HG03108 (cell line): ENCODE results near the gene URM1.
A peak's percentile ranks its signal among the peaks of the same experiment; 100 is the strongest.

Experiments used
- ATAC-seq: cut with Tn5 transposase; IDR thresholded peaks from one replicate; pipeline ENCODE4 v1.9.1; 2021; ENCODE audit warnings: moderate library complexity; ENCODE audit not compliant: unreplicated experiment

Gene URM1

DNA sequence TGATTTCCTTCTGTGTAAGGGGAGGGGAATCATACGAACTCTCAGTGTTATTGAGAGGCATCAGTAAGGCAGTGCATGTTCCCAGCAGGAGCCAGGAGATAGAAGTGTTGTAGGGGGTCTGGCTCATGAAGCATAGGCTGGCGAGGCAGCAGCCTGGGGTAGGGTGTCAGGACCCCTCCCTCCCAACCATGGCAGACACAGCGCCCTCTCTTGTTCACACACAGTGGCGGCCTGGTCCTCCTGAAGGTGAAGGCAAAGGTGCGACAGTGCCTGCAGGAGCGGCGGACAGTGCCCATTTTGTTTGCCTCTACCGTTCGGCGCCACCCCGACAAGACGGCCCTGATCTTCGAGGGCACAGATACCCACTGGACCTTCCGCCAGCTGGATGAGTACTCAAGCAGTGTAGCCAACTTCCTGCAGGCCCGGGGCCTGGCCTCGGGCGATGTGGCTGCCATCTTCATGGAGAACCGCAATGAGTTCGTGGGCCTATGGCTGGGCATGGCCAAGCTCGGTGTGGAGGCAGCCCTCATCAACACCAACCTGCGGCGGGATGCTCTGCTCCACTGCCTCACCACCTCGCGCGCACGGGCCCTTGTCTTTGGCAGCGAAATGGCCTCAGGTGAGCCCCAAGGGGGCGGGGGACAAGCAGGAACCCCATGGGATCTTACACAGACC, 26.1 kb upstream of the URM1 start:
- no peak for ATAC-seq

DNA sequence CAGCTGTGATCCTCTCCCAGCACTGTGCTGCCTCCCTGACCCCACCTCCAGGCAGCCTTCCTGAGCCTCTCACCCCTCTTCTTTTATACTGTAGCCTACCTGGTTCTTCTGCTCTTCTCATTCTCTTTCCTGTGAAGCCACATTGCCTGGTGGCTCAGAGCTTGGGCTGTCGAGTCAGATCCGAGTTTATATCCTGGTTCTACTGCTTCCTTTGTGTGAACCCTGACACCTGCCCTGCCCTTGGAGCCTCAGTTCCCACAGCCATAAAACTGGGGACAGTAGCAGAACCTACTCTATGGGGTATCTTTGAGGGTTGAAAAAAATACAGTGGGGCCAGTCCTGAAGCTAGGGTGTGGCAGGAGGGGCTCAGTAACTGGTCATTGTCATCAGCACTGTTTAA, 22.0 kb upstream of the URM1 start:
- no peak for ATAC-seq

GRCh38 chr9:128349772-128350171, 21.4 kb upstream of the URM1 start:
- no peak for ATAC-seq

DNA sequence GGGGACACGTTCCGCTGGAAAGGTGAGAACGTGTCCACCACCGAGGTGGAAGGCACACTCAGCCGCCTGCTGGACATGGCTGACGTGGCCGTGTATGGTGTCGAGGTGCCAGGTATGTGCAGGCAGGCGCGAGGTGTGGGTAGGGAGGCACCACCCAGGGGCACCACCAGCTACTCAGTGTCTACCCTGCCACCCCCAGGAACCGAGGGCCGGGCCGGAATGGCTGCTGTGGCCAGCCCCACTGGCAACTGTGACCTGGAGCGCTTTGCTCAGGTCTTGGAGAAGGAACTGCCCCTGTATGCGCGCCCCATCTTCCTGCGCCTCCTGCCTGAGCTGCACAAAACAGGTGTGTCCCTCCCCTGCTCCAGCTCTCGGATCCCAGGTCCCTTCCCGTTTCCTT, 15.7 kb upstream of the URM1 start:
- no peak for ATAC-seq

GRCh38 chr9:128358090-128358489, 13.1 kb upstream of the URM1 start:
- no peak for ATAC-seq

DNA sequence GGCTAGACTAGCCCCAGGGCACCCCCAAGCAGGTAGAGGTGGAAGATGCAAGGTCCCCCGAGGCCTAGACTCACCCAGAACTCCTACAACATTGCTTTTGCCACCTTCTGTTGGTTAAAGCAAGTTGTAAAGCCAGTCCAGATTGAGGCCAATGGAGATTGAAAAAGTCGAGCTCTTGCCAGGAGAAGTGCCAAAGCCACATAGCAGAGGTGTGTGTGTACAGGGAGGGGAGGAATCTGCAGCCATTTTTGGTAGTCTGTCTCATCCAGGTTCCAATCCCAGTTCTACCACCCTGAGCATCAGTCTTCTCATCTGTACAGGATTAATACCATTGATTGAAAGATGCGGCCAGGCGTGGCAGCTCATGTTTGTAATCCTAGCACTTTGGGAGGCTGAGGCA, 12.3 kb upstream of the URM1 start:
- ATAC-seq, result no peak

GRCh38 chr9:128360826-128361225, 10.3 kb upstream of the URM1 start:
- no peak for ATAC-seq

- ATAC-seq, result no peak
Observed at GRCh38 chr9:128361296-128361985, 9.7 kb upstream of the URM1 start.

GRCh38 chr9:128361986-128362646, 9.1 kb upstream of the URM1 start:
- peak; percentile 75 for ATAC-seq

DNA sequence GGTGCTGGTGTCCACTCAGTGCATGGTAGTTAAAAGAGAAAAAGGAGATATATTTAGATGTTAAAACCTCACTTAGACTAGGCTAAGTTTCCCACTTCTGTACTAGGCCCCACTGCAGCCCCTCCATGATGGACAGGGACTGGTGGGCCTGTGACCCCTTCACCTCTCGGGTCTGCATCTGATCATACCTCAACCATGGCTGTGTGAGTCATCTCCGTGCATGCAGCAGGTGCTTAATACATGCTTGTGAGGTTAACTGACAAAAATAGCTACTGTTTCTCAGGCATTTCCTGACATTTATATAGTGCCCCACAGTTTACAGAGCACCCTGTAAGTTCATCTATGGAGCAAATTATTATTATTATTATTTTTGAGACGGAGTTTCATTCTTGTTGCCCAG, 8.4 kb upstream of the URM1 start:
- ATAC-seq, result no peak

GRCh38 chr9:128365525-128365924, 5.6 kb upstream of the URM1 start:
- no peak for ATAC-seq

DNA sequence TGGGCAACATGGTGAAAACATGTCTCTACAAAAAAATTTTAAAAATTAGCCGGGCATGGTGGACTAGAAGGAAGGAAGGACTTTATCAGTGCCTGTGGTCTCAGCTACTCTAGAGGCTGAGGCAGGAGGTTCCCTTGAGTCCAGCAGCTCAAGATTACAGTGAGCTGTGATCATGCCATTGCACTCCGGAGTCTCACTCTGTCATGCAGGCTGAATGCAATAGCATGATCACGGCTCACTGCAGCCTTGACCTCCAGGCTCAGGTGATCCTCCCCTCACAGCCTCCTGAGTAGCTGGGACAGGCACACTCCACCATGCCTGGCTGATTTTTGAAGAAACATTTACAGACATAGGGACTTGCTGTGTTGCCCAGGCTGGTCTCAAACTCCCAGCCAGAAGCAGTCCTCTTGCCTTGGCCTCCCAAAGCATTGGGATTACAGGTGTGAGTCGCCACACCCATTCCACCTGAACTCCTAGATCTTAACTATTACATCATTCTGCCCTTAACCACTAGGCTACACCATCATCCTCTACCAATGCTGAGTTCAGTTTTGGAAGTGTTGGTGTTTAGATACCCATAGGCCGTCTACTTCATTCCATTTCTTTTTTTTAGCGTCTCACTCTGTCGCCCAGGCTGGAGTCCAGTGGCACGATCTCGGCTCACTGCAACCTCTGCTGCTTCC, 2.0 kb upstream of the URM1 start:
- ATAC-seq, result no peak

- no peak for ATAC-seq
Observed at GRCh38 chr9:128370367-128370751, 815 bp upstream of the URM1 start.

- ATAC-seq, result no peak
Observed at GRCh38 chr9:128371630-128372117, 500 bp downstream of the URM1 start.

GRCh38 chr9:128372188-128372641, 1.0 kb downstream of the URM1 start:
- no peak for ATAC-seq

DNA sequence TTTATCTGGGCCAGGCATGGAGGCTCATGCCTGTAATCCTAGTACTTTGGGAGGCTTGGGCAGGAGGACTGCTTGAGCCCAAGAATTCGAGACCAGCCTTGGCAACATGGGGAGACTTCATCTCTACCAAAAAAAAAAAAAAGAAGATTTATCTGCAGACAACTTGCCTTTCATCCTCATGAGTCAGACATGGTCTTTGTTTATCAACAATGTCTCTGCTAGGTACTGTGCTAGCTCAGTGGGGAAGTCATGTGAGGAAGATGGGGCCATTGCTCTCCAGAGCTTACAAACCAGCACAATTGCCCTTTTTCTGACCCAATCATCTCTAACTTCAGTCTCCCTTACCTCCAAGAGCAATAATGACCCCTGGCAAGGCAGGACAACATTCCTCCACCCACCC, 1.6 kb downstream of the URM1 start:
- no peak for ATAC-seq

GRCh38 chr9:128374221-128374675, 3.1 kb downstream of the URM1 start:
- no peak for ATAC-seq

- no peak for ATAC-seq
Observed at GRCh38 chr9:128375865-128376264, 4.7 kb downstream of the URM1 start.

- ATAC-seq, result no peak
Observed at GRCh38 chr9:128382261-128382660, 11.1 kb downstream of the URM1 start.

GRCh38 chr9:128383007-128383753, 12.0 kb downstream of the URM1 start:
- ATAC-seq, result no peak

GRCh38 chr9:128383791-128384190, 12.6 kb downstream of the URM1 start:
- no peak for ATAC-seq
